Choroid plexus epithelial cell (primary cell): ENCODE measurements around the gene MRTFA.
"Not testable (repeated sequence)": the region's sequence is repeated elsewhere in the genome, so short reads cannot be mapped to it uniquely, and the experiment has no call there.

Source experiments
- DNase-seq: peaks from one replicate; pipeline ENCODE4 v3.0.0-alpha.2; 2010; ENCODE audit warnings: low read depth
- H3K4me3 ChIP-seq: 2 replicates; pipeline ENCODE4 v1.5.1; 2011; ENCODE audit warnings: low read depth, mild to moderate bottlenecking, control low read depth, low read length, moderate library complexity
- CTCF ChIP-seq: conservative IDR thresholded peaks from 2 replicates; pipeline ENCODE4 v1.5.1; 2011; ENCODE audit warnings: low read depth, mild to moderate bottlenecking, control low read depth, inconsistent platforms, low read length, moderate library complexity

Gene MRTFA

GRCh38 chr22:40626851-40627250 is 9.7 kb downstream of the MRTFA start:
- H3K4me3 ChIP-seq = no peak overlapping the region
- TF ChIP-seq CTCF = no peak
- DNase-seq = no peak

- not testable (repeated sequence) for H3K4me3 ChIP-seq, DNase-seq
Observed at GRCh38 chr22:40625794-40626193, 10.7 kb downstream of the MRTFA start.

GRCh38 chr22:40625281-40625680 is 11.2 kb downstream of the MRTFA start:
- H3K4me3 ChIP-seq, DNase-seq: not testable (repeated sequence)

- no peak for TF ChIP-seq CTCF
- no peak for DNase-seq
- H3K4me3 ChIP-seq = no peak overlapping the region
Observed at GRCh38 chr22:40624770-40625169, 11.7 kb downstream of the MRTFA start.

GRCh38 chr22:40621309-40622151 is 15.0 kb downstream of the MRTFA start:
- TF ChIP-seq CTCF = no peak
- DNase-seq = no peak
- no peak overlapping the region for H3K4me3 ChIP-seq

GRCh38 chr22:40620464-40621046 is 16.0 kb downstream of the MRTFA start:
- no peak overlapping the region for H3K4me3 ChIP-seq
- peak; percentile 45 for DNase-seq
- no peak for TF ChIP-seq CTCF

GRCh38 chr22:40618400-40618799 is 18.1 kb downstream of the MRTFA start:
- TF ChIP-seq CTCF = no peak
- no peak for DNase-seq
- H3K4me3 ChIP-seq = no peak overlapping the region

GRCh38 chr22:40616578-40616977 is 19.9 kb downstream of the MRTFA start:
- no peak overlapping the region for H3K4me3 ChIP-seq
- no peak for TF ChIP-seq CTCF
- DNase-seq = no peak
